Measurements from ENCODE around the gene RNASEH2C.
"Not testable (repeated sequence)": the region's sequence is repeated elsewhere in the genome, so short reads cannot be mapped to it uniquely, and the experiment has no call there.

RNASEH2C gene

DNA sequence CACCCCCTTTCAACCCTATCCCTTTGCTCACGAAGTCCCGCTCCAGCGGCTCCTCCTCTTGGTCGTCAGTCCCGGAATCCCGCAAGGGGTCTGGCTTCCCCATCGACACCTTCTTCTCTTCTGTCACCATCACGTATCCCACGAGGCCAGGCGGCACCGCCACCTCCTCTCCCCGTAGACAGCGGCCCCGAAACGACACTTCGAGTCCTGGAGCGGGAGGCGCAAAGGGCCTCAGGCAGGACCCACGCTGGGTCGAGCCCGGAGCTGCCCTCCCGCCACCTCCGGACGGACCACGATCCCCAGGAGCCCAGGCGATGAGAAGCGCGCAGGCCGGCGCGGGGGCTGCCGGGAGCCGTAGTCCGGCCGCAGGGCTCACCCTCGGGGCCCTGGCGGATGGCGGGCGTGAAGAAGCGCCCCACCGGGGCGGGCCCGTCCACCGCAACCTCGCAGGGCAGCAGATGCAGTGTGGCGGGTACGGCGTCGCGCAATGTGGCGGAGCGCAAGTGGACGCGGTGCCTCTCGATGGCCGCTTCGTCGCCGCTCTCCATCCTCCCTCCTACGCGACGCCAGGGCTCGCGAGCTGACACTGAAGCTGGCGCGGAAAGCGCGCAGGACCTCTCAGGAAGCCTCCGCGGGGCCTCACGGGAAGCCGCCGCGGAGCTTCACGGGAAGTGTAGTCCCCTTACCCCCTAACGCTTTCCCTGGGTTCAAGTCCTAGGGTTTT is at the start of gene RNASEH2C:
RNASEH2C (minus strand) TSS at position 588 of the 724 bp plus-strand sequence; CDS start at position 548, 40 bp downstream.
- no peak for TF ChIP-seq CTCF (IDR thresholded peaks at IDR 0.05; ENCODE audit: control insufficient read depth, insufficient read depth, low read depth, low read length, missing control alignments)
- DNase-seq (ENCODE audit: low read depth), result peak; percentile 45
- H3K4me3 ChIP-seq (ENCODE audit: control insufficient read depth, low read depth, low read length), result peak within 1 kb of the TSS; percentile 83

DNA sequence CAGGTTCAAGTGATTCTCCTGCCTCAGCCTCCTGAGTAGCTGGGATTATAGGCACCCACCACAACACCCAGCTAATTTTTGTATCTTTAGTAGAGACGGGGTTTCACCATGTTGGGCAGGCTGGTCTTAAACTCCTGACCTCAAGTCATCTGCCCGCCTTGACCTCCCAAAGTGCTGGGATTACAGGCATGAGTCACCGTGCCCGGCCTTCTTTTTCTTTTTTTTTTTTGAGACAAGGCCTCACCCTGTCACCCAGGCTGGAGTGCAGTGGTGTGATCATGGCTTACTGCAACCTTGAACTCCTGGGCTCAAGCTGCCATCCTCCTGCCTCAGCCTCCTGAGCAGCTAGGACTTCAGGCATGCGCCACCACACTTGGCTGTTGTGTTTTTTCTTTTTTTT is 47.2 kb upstream of the RNASEH2C start:
- H3K4me3 ChIP-seq (ENCODE audit: control insufficient read depth, low read depth, low read length); DNase-seq (ENCODE audit: low read depth): not testable (repeated sequence)

DNA sequence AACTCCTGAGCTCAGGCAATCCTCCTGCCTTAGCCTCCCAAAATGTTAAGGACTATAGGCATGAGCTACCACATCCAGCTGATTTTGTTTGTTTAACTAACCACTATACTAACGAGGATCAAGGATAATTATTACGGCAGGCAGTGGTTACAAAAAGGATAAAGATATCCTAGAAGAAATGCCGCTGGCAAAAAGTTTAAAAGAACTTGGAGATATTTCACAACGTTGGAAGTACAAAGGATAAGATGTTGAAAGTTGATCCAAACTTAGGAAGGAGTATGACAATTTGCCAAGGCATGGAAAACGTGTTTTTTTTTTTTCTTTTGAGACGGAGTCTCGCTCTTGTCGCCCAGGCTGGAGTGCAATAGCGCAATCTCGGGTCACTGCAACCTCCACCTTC is 46.8 kb upstream of the RNASEH2C start:
- no peak for TF ChIP-seq CTCF (IDR thresholded peaks at IDR 0.05; ENCODE audit: control insufficient read depth, insufficient read depth, low read depth, low read length, missing control alignments)
- no peak for DNase-seq (ENCODE audit: low read depth)
- no peak overlapping the region for H3K4me3 ChIP-seq (ENCODE audit: control insufficient read depth, low read depth, low read length)

DNA sequence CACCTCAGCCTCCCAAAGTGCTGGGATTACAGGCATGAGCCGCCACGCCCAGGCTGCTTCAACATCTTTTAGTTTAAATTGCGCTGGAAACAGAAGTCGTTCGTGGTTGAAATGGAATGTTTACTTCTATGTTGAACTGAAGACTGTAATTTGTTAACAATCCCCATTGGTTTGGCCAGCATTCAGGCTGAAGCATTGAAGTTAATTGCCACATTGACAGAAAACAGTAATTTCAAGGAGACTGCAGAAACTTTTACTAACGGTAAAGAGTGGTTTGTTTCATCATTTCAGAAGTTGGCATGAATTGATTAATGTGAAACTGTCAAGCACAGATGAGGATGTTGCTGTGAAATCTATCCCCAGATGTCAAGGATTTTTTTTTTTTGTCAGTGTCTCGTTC is 45.9 kb upstream of the RNASEH2C start:
- no peak for TF ChIP-seq CTCF (IDR thresholded peaks at IDR 0.05; ENCODE audit: control insufficient read depth, insufficient read depth, low read depth, low read length, missing control alignments)
- DNase-seq (ENCODE audit: low read depth), result peak; percentile 70
- no peak overlapping the region for H3K4me3 ChIP-seq (ENCODE audit: control insufficient read depth, low read depth, low read length)

- no peak for TF ChIP-seq CTCF (IDR thresholded peaks at IDR 0.05; ENCODE audit: control insufficient read depth, insufficient read depth, low read depth, low read length, missing control alignments)
- no peak for DNase-seq (ENCODE audit: low read depth)
- H3K4me3 ChIP-seq (ENCODE audit: control insufficient read depth, low read depth, low read length), result no peak overlapping the region
These were observed 43.8 kb upstream of the RNASEH2C start for GRCh38 chr11:65764434-65764833.

DNA sequence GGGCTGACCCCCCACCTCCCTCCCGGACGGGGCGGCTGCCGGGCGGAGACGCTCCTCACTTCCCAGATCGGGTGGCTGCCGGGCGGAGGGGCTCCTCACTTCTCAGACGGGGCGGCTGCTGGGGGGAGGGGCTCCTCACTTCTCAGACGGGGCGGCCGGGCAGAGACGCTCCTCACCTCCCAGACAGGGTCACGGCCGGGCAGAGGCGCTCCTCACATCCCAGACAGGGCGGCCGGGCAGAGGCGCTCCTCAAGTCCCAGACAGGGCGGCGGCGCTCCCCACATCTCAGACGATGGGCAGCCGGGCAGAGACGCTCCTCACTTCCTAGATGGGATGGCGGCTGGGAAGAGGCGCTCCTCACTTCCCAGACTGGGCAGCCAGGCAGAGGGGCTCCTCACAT is 42.2 kb upstream of the RNASEH2C start:
- H3K4me3 ChIP-seq (ENCODE audit: control insufficient read depth, low read depth, low read length); DNase-seq (ENCODE audit: low read depth): not testable (repeated sequence)

- DNase-seq (ENCODE audit: low read depth); H3K4me3 ChIP-seq (ENCODE audit: control insufficient read depth, low read depth, low read length): not testable (repeated sequence)
These were observed 41.6 kb upstream of the RNASEH2C start for GRCh38 chr11:65762169-65762568.

GRCh38 chr11:65745049-65745448 is 24.5 kb upstream of the RNASEH2C start:
- TF ChIP-seq CTCF (IDR thresholded peaks at IDR 0.05; ENCODE audit: control insufficient read depth, insufficient read depth, low read depth, low read length, missing control alignments), result no peak
- H3K4me3 ChIP-seq (ENCODE audit: control insufficient read depth, low read depth, low read length), result no peak overlapping the region
- DNase-seq (ENCODE audit: low read depth), result no peak

Measured in AG09309 (cell line).